PC-9 (cell line): Measurements from ENCODE around the gene CSF3R. TPM values are rescaled to one million over a fixed set of nuclear protein-coding genes. Genes with fewer than 3 reads are reported as not detected.

Experiments
- BruUV-seq: library from RNA; stranded (reverse); fragments of 400-500 nt; replicated peaks from 2 replicates; lab custom pipeline; 2021; lab: Mats Ljungman, UMichigan
- CTCF ChIA-PET: fragments of 300-600 bp; sonication (Branson Sonifier 250); formaldehyde crosslinking; loops from one replicate; lab custom pipeline; 2022; ENCODE audit warnings: antibody characterized with exemption; lab: Charles Lee
- POLR2A ChIA-PET: fragments of 300-600 bp; sonication (Branson Sonifier 250); formaldehyde crosslinking; loops from one replicate; lab custom pipeline; 2022; ENCODE audit warnings: antibody characterized with exemption; ENCODE audit not compliant: unreplicated experiment; lab: Charles Lee
- DNase-seq, 2 experiments: peaks; one replicate each; pipeline versions ENCODE4 v3.0.0 to v3.0.0-alpha.2; 2015 to 2022; ENCODE audit warnings: mixed read lengths in 1 of 2
- H2AFZ ChIP-seq: fragments of 200-600 bp; sonication (generic); 2 replicates; pipeline ENCODE4 v1.8.1; 2017; ENCODE audit warnings: antibody characterized with exemption
- H3F3A ChIP-seq: fragments of 200-600 bp; sonication (generic); 2 replicates; pipeline ENCODE4 v1.8.1; 2017; ENCODE audit warnings: antibody characterized with exemption, mild to moderate bottlenecking, low read depth; ENCODE audit not compliant: insufficient read depth
- H3K27ac ChIP-seq: fragments of 200-600 bp; sonication (generic); 2 replicates; pipeline ENCODE4 v1.6.1; 2016; ENCODE audit warnings: mixed run types
- H3K27me3 ChIP-seq: fragments of 200-600 bp; sonication (generic); 2 replicates; pipeline ENCODE4 v1.6.1; 2016; ENCODE audit warnings: low read depth, mixed run types; ENCODE audit not compliant: insufficient read depth
- H3K36me3 ChIP-seq: fragments of 200-600 bp; sonication (generic); 2 replicates; pipeline ENCODE4 v1.6.1; 2016; ENCODE audit warnings: low read depth, mixed run types
- H3K4me1 ChIP-seq: fragments of 200-600 bp; sonication (generic); replicated peaks from 2 replicates; pipeline ENCODE4 v1.6.1; 2016; ENCODE audit warnings: mixed run types; ENCODE audit not compliant: insufficient read depth
- H3K4me2 ChIP-seq: fragments of 200-600 bp; sonication (generic); 2 replicates; pipeline ENCODE4 v1.6.1; 2017; ENCODE audit warnings: mixed run types
- H3K4me3 ChIP-seq: fragments of 200-600 bp; sonication (generic); 2 replicates; pipeline ENCODE4 v1.6.1; 2016; ENCODE audit warnings: mixed run types
- H3K79me2 ChIP-seq: fragments of 200-600 bp; sonication (generic); 2 replicates; pipeline ENCODE4 v1.6.1; 2017; ENCODE audit warnings: low read depth, mixed run types
- H3K9me2 ChIP-seq: fragments of 200-600 bp; sonication (generic); 2 replicates; pipeline ENCODE4 v1.8.1; 2017; ENCODE audit warnings: mild to moderate bottlenecking; ENCODE audit not compliant: insufficient read depth
- H3K9me3 ChIP-seq: fragments of 200-600 bp; sonication (generic); 2 replicates; pipeline ENCODE4 v1.8.1; 2016; ENCODE audit warnings: low read depth; ENCODE audit not compliant: insufficient read depth
- H4K20me1 ChIP-seq: fragments of 200-600 bp; sonication (generic); 2 replicates; pipeline ENCODE4 v1.8.1; 2017; ENCODE audit not compliant: insufficient read depth
- CTCF ChIP-seq: fragments of 200-600 bp; sonication (generic); conservative IDR thresholded peaks from 2 replicates; pipeline ENCODE4 v1.6.1; 2017; ENCODE audit warnings: mixed run types, antibody characterized with exemption, mild to moderate bottlenecking, moderate library complexity
- EZH2 ChIP-seq: fragments of 200-600 bp; sonication (generic); IDR thresholded peaks from 2 replicates; pipeline ENCODE4 v1.8.0; 2017; ENCODE audit warnings: antibody characterized with exemption, low read depth
- intact Hi-C: fragments of 100-400 bp; cut with micrococcal nuclease; formaldehyde crosslinking; loops from one replicate; pipeline ENCODE4 v1.10.0; 2022; ENCODE audit not compliant: unreplicated experiment
- total RNA-seq: library from RNA; stranded (reverse); gene quantifications from 2 replicates; pipeline ENCODE4 v1.2.3, GENCODE V29; 2021

CSF3R gene
- total RNA-seq, 1 experiment from 2014 or later, result not detected

GRCh38 chr1:36481771-36482723, 666 bp downstream of the CSF3R start:
- Histone ChIP-seq H3K79me2 (no peaks in the 10 kb centered on the region), H3K4me1 (peaks cover 29% of the 10 kb centered on the region), H3K9me3 (no peaks in the 10 kb centered on the region), H3K27ac (no peak overlapping the region), H2AFZ (no peak overlapping the region), H4K20me1 (no peaks in the 10 kb centered on the region), H3K27me3 (no peaks in the 10 kb centered on the region), H3K36me3 (no peaks in the 10 kb centered on the region), H3K4me2 (no peak overlapping the region), H3F3A (peaks cover 25% of the 10 kb centered on the region), H3K9me2 (no peaks in the 10 kb centered on the region), H3K4me3 (no peak overlapping the region)
- POLR2A ChIA-PET, result interaction anchor here (0.7 kb wide), 1 partner anchor 1002 kb away, joined by 4 read pairs; no protein-coding TSS in a partner anchor
- intact Hi-C loops, result no loop called here
- CTCF ChIA-PET, result no interaction called here
- no TSS peak for BruUV-seq
- DNase-seq, result no peak
- TF ChIP-seq EZH2, result no peak

DNA sequence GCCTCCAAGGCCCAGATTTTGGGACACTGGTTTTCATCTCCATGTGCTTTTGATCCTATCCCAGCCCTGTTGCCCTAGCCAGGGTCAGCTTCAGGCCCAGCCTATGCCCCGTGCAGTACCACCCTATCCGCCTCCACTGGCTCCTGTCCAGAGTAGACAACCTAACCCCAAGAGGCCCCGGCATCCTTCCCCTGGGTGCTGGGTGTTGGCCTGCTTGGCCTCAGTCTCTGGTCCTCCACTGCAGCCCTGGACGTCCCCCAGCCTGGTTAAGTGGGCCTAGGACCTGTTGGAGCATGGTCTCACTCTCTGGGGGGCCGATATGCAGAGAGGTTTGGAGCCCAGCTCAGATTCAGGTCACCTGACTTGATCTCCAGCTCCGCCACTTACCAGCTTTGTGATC, 1.6 kb downstream of the CSF3R start:
- Histone ChIP-seq H3K4me3 (no peak overlapping the region), H3K36me3 (no peaks in the 10 kb centered on the region), H3K4me2 (no peak overlapping the region), H3K4me1 (peaks cover 21% of the 10 kb centered on the region), H3K79me2 (no peaks in the 10 kb centered on the region), H3K9me3 (no peaks in the 10 kb centered on the region), H3K9me2 (no peaks in the 10 kb centered on the region), H3K27me3 (no peaks in the 10 kb centered on the region), H4K20me1 (no peaks in the 10 kb centered on the region), H3F3A (peaks cover 15% of the 10 kb centered on the region; the same call in 1 of the 2 replicates), H2AFZ (no peak overlapping the region), H3K27ac (no peak overlapping the region)
- CTCF ChIA-PET, result no interaction called here
- TF ChIP-seq EZH2 (no peak), CTCF (no peak)
- POLR2A ChIA-PET, result no interaction called here
- intact Hi-C loops, result no loop called here
- no TSS peak for BruUV-seq
- no peak for DNase-seq

- H3K27ac ChIP-seq, result no peak overlapping the region
- no peaks in the 10 kb centered on the region for H3K9me2 ChIP-seq
- no TSS peak for BruUV-seq
- no peaks in the 10 kb centered on the region for H4K20me1 ChIP-seq
- no peaks in the 10 kb centered on the region for H3K9me3 ChIP-seq
- H3K4me3 ChIP-seq, result no peak overlapping the region
- POLR2A ChIA-PET, result no interaction called here
- TF ChIP-seq EZH2, result no peak
- TF ChIP-seq CTCF, result no peak
- H3K36me3 ChIP-seq, result no peaks in the 10 kb centered on the region
- CTCF ChIA-PET, result no interaction called here
- no peaks in the 10 kb centered on the region for H3K79me2 ChIP-seq
- H3K4me1 ChIP-seq, result peaks cover 11% of the 10 kb centered on the region
- no peak overlapping the region for H2AFZ ChIP-seq
- H3K4me2 ChIP-seq, result peak overlapping the region; percentile 6; the same call in 1 of the 2 replicates
- intact Hi-C loops, result no loop called here
- peaks cover 6% of the 10 kb centered on the region; the same call in 1 of the 2 replicates for H3F3A ChIP-seq
- no peaks in the 10 kb centered on the region for H3K27me3 ChIP-seq
- DNase-seq, result no peak
These were observed 2.6 kb downstream of the CSF3R start for GRCh38 chr1:36480161-36480560.
